ENCODE data around the gene CAMK4.

The CAMK4 gene

GRCh38 chr5:111234125-111234524 lies 9.9 kb downstream of the CAMK4 start:
- no peak overlapping the region for H3K27ac ChIP-seq (replicated peaks)
- DNase-seq (ENCODE audit: low read depth in 1 of 2, low spot score in 1 of 2), result no peak
- TF ChIP-seq GABPA (IDR thresholded peaks at IDR 0.05; ENCODE audit: low read depth) (no peak), POLR2AphosphoS5 (IDR thresholded peaks at IDR 0.05; ENCODE audit: low read depth) (no peak), SPI1 (IDR thresholded peaks at IDR 0.05; ENCODE audit: borderline replicate concordance, low read depth) (no peak)

DNA sequence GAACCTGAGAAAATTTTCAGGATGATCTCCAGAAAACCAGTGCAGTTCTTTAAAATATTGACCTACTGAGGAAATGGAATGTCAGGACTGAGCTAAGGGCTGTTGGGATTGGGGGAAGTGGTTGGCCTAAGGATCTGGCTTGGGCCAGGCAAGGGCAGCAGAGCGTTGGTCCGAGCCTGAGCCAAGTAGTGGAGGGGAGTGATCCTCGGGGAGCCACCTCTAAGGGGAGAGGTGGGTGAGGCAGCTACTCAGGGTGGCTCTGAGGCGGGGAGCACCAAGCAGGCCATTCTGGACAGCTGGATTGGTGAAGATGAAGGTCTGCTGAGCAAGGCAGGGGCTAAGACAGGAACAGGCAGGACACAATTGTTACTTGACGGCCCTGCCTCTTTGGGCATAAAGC lies 11.5 kb downstream of the CAMK4 start:
- H3K27me3 ChIP-seq (ENCODE audit: insufficient read depth, poor library complexity, severe bottlenecking), result no peaks in the 10 kb centered on the region
- DNase-seq (ENCODE audit: low read depth in 1 of 2, low spot score in 1 of 2), result no peak
- H3K27ac ChIP-seq (replicated peaks), result no peak overlapping the region
- no peak overlapping the region for H3K4me3 ChIP-seq (replicated peaks; ENCODE audit: insufficient read depth, low read length)
- TF ChIP-seq, protein P1, sequence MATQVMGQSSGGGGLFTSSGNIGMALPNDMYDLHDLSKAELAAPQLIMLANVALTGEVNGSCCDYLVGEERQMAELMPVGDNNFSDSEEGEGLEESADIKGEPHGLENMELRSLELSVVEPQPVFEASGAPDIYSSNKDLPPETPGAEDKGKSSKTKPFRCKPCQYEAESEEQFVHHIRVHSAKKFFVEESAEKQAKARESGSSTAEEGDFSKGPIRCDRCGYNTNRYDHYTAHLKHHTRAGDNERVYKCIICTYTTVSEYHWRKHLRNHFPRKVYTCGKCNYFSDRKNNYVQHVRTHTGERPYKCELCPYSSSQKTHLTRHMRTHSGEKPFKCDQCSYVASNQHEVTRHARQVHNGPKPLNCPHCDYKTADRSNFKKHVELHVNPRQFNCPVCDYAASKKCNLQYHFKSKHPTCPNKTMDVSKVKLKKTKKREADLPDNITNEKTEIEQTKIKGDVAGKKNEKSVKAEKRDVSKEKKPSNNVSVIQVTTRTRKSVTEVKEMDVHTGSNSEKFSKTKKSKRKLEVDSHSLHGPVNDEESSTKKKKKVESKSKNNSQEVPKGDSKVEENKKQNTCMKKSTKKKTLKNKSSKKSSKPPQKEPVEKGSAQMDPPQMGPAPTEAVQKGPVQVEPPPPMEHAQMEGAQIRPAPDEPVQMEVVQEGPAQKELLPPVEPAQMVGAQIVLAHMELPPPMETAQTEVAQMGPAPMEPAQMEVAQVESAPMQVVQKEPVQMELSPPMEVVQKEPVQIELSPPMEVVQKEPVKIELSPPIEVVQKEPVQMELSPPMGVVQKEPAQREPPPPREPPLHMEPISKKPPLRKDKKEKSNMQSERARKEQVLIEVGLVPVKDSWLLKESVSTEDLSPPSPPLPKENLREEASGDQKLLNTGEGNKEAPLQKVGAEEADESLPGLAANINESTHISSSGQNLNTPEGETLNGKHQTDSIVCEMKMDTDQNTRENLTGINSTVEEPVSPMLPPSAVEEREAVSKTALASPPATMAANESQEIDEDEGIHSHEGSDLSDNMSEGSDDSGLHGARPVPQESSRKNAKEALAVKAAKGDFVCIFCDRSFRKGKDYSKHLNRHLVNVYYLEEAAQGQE (IDR thresholded peaks at IDR 0.05; ENCODE audit: insufficient replicate concordance, low read depth), result no peak
- TF ChIP-seq POLR2AphosphoS5 (IDR thresholded peaks at IDR 0.05; ENCODE audit: low read depth) (no peak), SPI1 (IDR thresholded peaks at IDR 0.05; ENCODE audit: borderline replicate concordance, low read depth) (no peak), GABPA (IDR thresholded peaks at IDR 0.05; ENCODE audit: low read depth) (no peak)
- TF ChIP-seq, protein P2, sequence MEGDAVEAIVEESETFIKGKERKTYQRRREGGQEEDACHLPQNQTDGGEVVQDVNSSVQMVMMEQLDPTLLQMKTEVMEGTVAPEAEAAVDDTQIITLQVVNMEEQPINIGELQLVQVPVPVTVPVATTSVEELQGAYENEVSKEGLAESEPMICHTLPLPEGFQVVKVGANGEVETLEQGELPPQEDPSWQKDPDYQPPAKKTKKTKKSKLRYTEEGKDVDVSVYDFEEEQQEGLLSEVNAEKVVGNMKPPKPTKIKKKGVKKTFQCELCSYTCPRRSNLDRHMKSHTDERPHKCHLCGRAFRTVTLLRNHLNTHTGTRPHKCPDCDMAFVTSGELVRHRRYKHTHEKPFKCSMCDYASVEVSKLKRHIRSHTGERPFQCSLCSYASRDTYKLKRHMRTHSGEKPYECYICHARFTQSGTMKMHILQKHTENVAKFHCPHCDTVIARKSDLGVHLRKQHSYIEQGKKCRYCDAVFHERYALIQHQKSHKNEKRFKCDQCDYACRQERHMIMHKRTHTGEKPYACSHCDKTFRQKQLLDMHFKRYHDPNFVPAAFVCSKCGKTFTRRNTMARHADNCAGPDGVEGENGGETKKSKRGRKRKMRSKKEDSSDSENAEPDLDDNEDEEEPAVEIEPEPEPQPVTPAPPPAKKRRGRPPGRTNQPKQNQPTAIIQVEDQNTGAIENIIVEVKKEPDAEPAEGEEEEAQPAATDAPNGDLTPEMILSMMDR (IDR thresholded peaks at IDR 0.05; ENCODE audit: insufficient read depth, low read length), result no peak

More at GRCh38 chr5:111234125-111234524, 9.9 kb downstream of the CAMK4 start:
- H3K27me3 ChIP-seq (ENCODE audit: insufficient read depth, poor library complexity, severe bottlenecking), result no peaks in the 10 kb centered on the region
- H3K4me3 ChIP-seq (replicated peaks; ENCODE audit: insufficient read depth, low read length), result no peak overlapping the region

GRCh38 chr5:111236348-111236747 lies 12.2 kb downstream of the CAMK4 start:
- H3K27me3 ChIP-seq (ENCODE audit: insufficient read depth, poor library complexity, severe bottlenecking), result no peaks in the 10 kb centered on the region
- DNase-seq (ENCODE audit: low read depth in 1 of 2, low spot score in 1 of 2), result no peak
- no peak overlapping the region for H3K4me3 ChIP-seq (replicated peaks; ENCODE audit: insufficient read depth, low read length)
- H3K27ac ChIP-seq (replicated peaks), result no peak overlapping the region
- TF ChIP-seq GABPA (IDR thresholded peaks at IDR 0.05; ENCODE audit: low read depth) (no peak), POLR2AphosphoS5 (IDR thresholded peaks at IDR 0.05; ENCODE audit: low read depth) (no peak), SPI1 (IDR thresholded peaks at IDR 0.05; ENCODE audit: borderline replicate concordance, low read depth) (no peak)
- TF ChIP-seq, protein P1 (IDR thresholded peaks at IDR 0.05; ENCODE audit: insufficient replicate concordance, low read depth), result no peak
- TF ChIP-seq, protein P2 (IDR thresholded peaks at IDR 0.05; ENCODE audit: insufficient read depth, low read length), result no peak

GRCh38 chr5:111236995-111237394 lies 12.8 kb downstream of the CAMK4 start:
- Histone ChIP-seq H3K27ac (replicated peaks) (no peak overlapping the region), H3K27me3 (ENCODE audit: insufficient read depth, poor library complexity, severe bottlenecking) (no peaks in the 10 kb centered on the region), H3K4me3 (replicated peaks; ENCODE audit: insufficient read depth, low read length) (no peak overlapping the region)
- TF ChIP-seq POLR2AphosphoS5 (IDR thresholded peaks at IDR 0.05; ENCODE audit: low read depth) (no peak), SPI1 (IDR thresholded peaks at IDR 0.05; ENCODE audit: borderline replicate concordance, low read depth) (no peak), GABPA (IDR thresholded peaks at IDR 0.05; ENCODE audit: low read depth) (no peak)
- TF ChIP-seq, protein P2 (IDR thresholded peaks at IDR 0.05; ENCODE audit: insufficient read depth, low read length), result no peak
- TF ChIP-seq, protein P1 (IDR thresholded peaks at IDR 0.05; ENCODE audit: insufficient replicate concordance, low read depth), result no peak
- DNase-seq (ENCODE audit: low read depth in 1 of 2, low spot score in 1 of 2), result no peak

Data from HL-60 (cell line).